ENCODE results near the gene SLC44A5.

DNA sequence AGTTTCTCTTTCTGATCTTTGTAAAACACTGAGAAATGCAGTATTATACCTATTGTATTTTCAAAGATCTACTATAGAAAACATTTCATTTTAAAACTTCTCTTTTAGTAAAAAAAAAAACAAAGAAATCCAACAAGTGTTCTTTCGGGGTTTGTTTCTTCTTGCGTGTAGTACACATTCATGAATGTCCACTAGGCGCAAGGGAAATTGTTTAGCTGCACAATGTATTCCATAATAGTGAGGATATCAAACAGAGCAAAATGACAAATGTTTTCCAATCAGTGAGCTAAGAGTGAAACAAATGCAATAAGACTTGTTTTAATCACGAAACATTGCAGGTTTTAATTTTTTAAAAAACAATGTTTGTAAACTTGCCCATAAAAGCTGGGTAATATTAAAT, 408.2 kb downstream of the SLC44A5 start:
- TF ChIP-seq, protein P1, sequence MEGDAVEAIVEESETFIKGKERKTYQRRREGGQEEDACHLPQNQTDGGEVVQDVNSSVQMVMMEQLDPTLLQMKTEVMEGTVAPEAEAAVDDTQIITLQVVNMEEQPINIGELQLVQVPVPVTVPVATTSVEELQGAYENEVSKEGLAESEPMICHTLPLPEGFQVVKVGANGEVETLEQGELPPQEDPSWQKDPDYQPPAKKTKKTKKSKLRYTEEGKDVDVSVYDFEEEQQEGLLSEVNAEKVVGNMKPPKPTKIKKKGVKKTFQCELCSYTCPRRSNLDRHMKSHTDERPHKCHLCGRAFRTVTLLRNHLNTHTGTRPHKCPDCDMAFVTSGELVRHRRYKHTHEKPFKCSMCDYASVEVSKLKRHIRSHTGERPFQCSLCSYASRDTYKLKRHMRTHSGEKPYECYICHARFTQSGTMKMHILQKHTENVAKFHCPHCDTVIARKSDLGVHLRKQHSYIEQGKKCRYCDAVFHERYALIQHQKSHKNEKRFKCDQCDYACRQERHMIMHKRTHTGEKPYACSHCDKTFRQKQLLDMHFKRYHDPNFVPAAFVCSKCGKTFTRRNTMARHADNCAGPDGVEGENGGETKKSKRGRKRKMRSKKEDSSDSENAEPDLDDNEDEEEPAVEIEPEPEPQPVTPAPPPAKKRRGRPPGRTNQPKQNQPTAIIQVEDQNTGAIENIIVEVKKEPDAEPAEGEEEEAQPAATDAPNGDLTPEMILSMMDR (IDR thresholded peaks at IDR 0.05; ENCODE audit: low read length): no peak
- no peak for TF ChIP-seq EZH2 (IDR thresholded peaks at IDR 0.05; ENCODE audit: borderline replicate concordance, low read length)

All from OCI-LY1 (cell line).